Measurements from ENCODE around the gene ISM1. TPM values are rescaled to one million over a fixed set of nuclear protein-coding genes. Genes with fewer than 3 reads are reported as not detected.

The ISM1 gene
- total and polyA plus RNA-seq, 2 donors (not counting 3 experiments of a cell fraction or from before 2014, with no cell fraction given): not detected

- Histone ChIP-seq H3K4me2 (ENCODE audit: insufficient read depth, low read length) (no peak overlapping the region), H3K4me1 (ENCODE audit: control insufficient read depth, extremely low read depth, insufficient read depth, low read length) (peaks cover 4% of the 10 kb centered on the region), H3K9me1 (replicated peaks; ENCODE audit: control insufficient read depth, extremely low read depth, insufficient read depth, low read length) (no peaks in the 10 kb centered on the region), H3K4me3 (replicated peaks in 1 of 3; ENCODE audit: insufficient read depth in 1 of 3, low read depth in 1 of 3, low read length in 3 of 3) (no peak overlapping the region), H2AFZ (ENCODE audit: low read depth, low read length) (no peak overlapping the region), H3K27me3 (ENCODE audit: control insufficient read depth in 2 of 2, insufficient read depth in 2 of 2, low read length in 2 of 2) (peaks cover 2 to 16% of the 10 kb centered on the region in 2 experiments), H3K79me2 (ENCODE audit: control insufficient read depth, insufficient read depth, low read length) (no peaks in the 10 kb centered on the region), H3K9ac (replicated peaks; ENCODE audit: extremely low read depth, insufficient read depth, low read length) (no peak overlapping the region), H4K20me1 (replicated peaks; ENCODE audit: control insufficient read depth, extremely low read depth, insufficient read depth, low read length) (no peaks in the 10 kb centered on the region), H3K27ac (ENCODE audit: insufficient read depth, low read depth, low read length) (no peak overlapping the region), H3K36me3 (ENCODE audit: control insufficient read depth in 2 of 2, extremely low read depth in 1 of 2, insufficient read depth in 2 of 2, low read length in 2 of 2) (no peaks in the 10 kb centered on the region), H3K9me3 (replicated peaks; ENCODE audit: control insufficient read depth, insufficient read depth, low read length) (no peaks in the 10 kb centered on the region)
- dilution Hi-C loops (cut with MboI; ENCODE audit: extremely low pct_ligation_motif_present, low sequenced_read_pairs): no loop called here
- FAIRE-seq: no peak
- ChIA-PET CTCF (no interaction called here), POLR2A (no interaction called here)
- no peak for DNase-seq (ENCODE audit: low read depth, low spot score)
- no peak for TF ChIP-seq EZH2 (IDR thresholded peaks at IDR 0.05; ENCODE audit: borderline replicate concordance, low read depth, low read length, severe bottlenecking)
- no peak for TF ChIP-seq POLR2AphosphoS5 (IDR thresholded peaks at IDR 0.05; ENCODE audit: insufficient read depth, low read depth, low read length)
- no peak for TF ChIP-seq MAX (IDR thresholded peaks at IDR 0.05; ENCODE audit: insufficient read depth, insufficient read length)
- no peak for TF ChIP-seq GATA2 (IDR thresholded peaks at IDR 0.05; ENCODE audit: insufficient read depth, insufficient read length, low read depth, low read length)
- TF ChIP-seq MYC (IDR thresholded peaks at IDR 0.05; ENCODE audit: low read depth, low read length): no peak
- TF ChIP-seq, protein P1, sequence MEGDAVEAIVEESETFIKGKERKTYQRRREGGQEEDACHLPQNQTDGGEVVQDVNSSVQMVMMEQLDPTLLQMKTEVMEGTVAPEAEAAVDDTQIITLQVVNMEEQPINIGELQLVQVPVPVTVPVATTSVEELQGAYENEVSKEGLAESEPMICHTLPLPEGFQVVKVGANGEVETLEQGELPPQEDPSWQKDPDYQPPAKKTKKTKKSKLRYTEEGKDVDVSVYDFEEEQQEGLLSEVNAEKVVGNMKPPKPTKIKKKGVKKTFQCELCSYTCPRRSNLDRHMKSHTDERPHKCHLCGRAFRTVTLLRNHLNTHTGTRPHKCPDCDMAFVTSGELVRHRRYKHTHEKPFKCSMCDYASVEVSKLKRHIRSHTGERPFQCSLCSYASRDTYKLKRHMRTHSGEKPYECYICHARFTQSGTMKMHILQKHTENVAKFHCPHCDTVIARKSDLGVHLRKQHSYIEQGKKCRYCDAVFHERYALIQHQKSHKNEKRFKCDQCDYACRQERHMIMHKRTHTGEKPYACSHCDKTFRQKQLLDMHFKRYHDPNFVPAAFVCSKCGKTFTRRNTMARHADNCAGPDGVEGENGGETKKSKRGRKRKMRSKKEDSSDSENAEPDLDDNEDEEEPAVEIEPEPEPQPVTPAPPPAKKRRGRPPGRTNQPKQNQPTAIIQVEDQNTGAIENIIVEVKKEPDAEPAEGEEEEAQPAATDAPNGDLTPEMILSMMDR (IDR thresholded peaks at IDR 0.05; ENCODE audit: extremely low read depth in 1 of 2, insufficient read depth in 1 of 2, low read depth in 1 of 2, low read length in 2 of 2): no peak
- no peak for TF ChIP-seq FOS (IDR thresholded peaks at IDR 0.05; ENCODE audit: borderline replicate concordance, insufficient read depth, low read length)
- no peak for TF ChIP-seq JUN (IDR thresholded peaks at IDR 0.05; ENCODE audit: borderline replicate concordance, insufficient read depth, insufficient read length, low read depth)
- TF ChIP-seq POLR2A (IDR thresholded peaks at IDR 0.05; ENCODE audit: low read depth, low read length): no peak
- intact Hi-C loops (cut with micrococcal nuclease): no loop called here
- no TSS peak for BruUV-seq (replicated peaks)
These were observed 11.9 kb downstream of the ISM1 start for GRCh38 chr20:13232999-13233398.

Measured in endothelial cell of umbilical vein (primary cell).